Stomach (tissue), 9 donors: ENCODE results near the gene NTM. TPM values are rescaled to one million over a fixed set of nuclear protein-coding genes. Genes with fewer than 3 reads are reported as not detected.

ENCODE experiments used
- DNase-seq, 2 donors: peaks; one replicate each; pipeline versions ENCODE4 v3.0.0 to v3.0.0-alpha.2; 2013 to 2019
- H3K27ac ChIP-seq, 5 donors: fragments of 200-600 bp in 4 of 5; sonication (generic) in 4 of 5; one replicate each; pipeline ENCODE4 v1.5.1; 2013 to 2019; ENCODE audit warnings: mild to moderate bottlenecking in 1 of 5, moderate library complexity in 1 of 5
- H3K27me3 ChIP-seq, 3 donors: fragments of 200-600 bp; sonication (generic); one replicate each; pipeline ENCODE4 v1.5.1; 2017 to 2019; ENCODE audit warnings: mixed run types in 1 of 3
- H3K36me3 ChIP-seq, 4 donors: fragments of 200-600 bp; sonication (generic); 1 replicate in 3 of 4; 2 replicates in 1 of 4; pipeline ENCODE4 v1.5.1; 2016 to 2019
- H3K4me1 ChIP-seq, 4 donors: fragments of 200-600 bp; sonication (generic); one replicate each; pipeline ENCODE4 v1.5.1; 2016 to 2019
- H3K4me3 ChIP-seq, 4 donors: fragments of 200-600 bp; sonication (generic) in 3 of 4; one replicate each; pipeline ENCODE4 v1.5.1; 2016 to 2019; ENCODE audit warnings: mild to moderate bottlenecking in 1 of 4
- H3K9me3 ChIP-seq, 4 donors: fragments of 200-600 bp; sonication (generic); one replicate each; pipeline ENCODE4 v1.5.1; 2016 to 2019
- EP300 ChIP-seq: sonication (generic); formaldehyde crosslinking; IDR thresholded peaks from one replicate; pipeline ENCODE4 v1.6.1; 2017; ENCODE audit warnings: antibody characterized with exemption
- POLR2A ChIP-seq, 4 donors: fragments of 450-650 bp; IDR thresholded peaks; one replicate each; pipeline ENCODE4 v1.6.1; 2016; ENCODE audit warnings: antibody characterized with exemption in 4 of 4, control low read depth in 2 of 4, mild to moderate bottlenecking in 1 of 4, moderate library complexity in 1 of 4
- POLR2AphosphoS5 ChIP-seq, 3 donors: sonication (generic); formaldehyde crosslinking; IDR thresholded peaks; one replicate each; pipeline ENCODE4 v1.6.1; 2016; ENCODE audit warnings: antibody characterized with exemption in 3 of 3
- WGBS, 5 donors: extraction: QIAGEN DNeasy Blood & Tissue Kit in 3 of 5; methylation state at CpG; one replicate each; pipeline versions ENCODE4 v1.1.5 to v1.1.7; 2013 to 2018; 5-methylcytosine and 5-hydroxymethylcytosine counted together
- intact Hi-C: fragments of 100-400 bp; cut with DNase I; formaldehyde crosslinking; loops from one replicate; pipeline ENCODE4 v1.15.1; 2023; ENCODE audit warnings: low total_unique reads
- polyA plus RNA-seq, 3 donors: library from polyadenylated mRNA; stranded (reverse); fragments of 200-250 nt; gene quantifications; one replicate each; pipeline ENCODE4 v1.2.3, GENCODE V29; 2013
- total RNA-seq, 5 donors: library from RNA; depleted of rRNA; stranded (reverse); fragments of >200 nt; gene quantifications; one replicate each; pipeline versions ENCODE4 v1.1.0 to v1.2.3, GENCODE V29; 2014 to 2016
- TF ChIP-seq, protein P1 (sequence below), 7 experiments: fragments of 450-650 bp in 4 of 7; fragments of 200-600 bp in 3 of 7; sonication (generic) in 3 of 7; IDR thresholded peaks; one replicate each; pipeline ENCODE4 v1.5.1; 2016 to 2019; ENCODE audit warnings: antibody characterized with exemption in 7 of 7, control low read depth in 2 of 7, mild to moderate bottlenecking in 1 of 7
- donor health status: healthy with polysubstance abuse.
- donor health status: Bipolar disorder and iron deficiency.
- donor health status: healthy.

Gene NTM
- total and polyA plus RNA-seq, 8 donors, result 0.50 to 8.4 (median 1.3) TPM; not detected in 3

DNA sequence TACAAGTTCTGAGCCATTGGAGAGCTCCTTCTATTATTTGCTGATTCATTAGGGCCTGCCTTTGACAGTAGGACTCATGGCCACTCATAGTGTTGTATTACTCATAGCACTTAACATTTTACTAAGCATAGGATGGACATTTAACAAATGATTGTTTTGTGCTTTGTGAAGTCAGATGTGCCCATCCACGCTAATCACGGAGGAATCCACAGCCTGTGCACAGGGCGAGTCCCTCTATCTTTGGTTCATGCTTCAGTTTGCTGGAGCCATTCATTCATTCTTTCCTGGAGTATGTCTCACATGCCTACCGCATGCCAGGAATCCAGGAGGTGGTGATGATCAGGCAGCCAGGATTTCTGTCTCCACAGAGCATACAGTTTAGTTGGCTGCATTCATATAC is 254.1 kb downstream of the NTM start:
- Histone ChIP-seq H3K9me3 (no peaks in the 10 kb centered on the region), H3K36me3 (no peaks in the 10 kb centered on the region), H3K4me1 (no peaks in the 10 kb centered on the region), H3K4me3 (no peak overlapping the region), H3K27ac (no peak overlapping the region), H3K27me3 (peaks cover 0 to 7% (median 0%) of the 10 kb centered on the region in 3 donors)
- WGBS, 5 donors, result 84 to 91% (median 87%) methylated on average over 4 of the region's 4 CpGs
- DNase-seq, result no peak
- TF ChIP-seq POLR2AphosphoS5 (IDR thresholded peaks at IDR 0.05) (no peak), POLR2A (IDR thresholded peaks at IDR 0.05) (no peak), EP300 (no peak)
- TF ChIP-seq, protein P1, sequence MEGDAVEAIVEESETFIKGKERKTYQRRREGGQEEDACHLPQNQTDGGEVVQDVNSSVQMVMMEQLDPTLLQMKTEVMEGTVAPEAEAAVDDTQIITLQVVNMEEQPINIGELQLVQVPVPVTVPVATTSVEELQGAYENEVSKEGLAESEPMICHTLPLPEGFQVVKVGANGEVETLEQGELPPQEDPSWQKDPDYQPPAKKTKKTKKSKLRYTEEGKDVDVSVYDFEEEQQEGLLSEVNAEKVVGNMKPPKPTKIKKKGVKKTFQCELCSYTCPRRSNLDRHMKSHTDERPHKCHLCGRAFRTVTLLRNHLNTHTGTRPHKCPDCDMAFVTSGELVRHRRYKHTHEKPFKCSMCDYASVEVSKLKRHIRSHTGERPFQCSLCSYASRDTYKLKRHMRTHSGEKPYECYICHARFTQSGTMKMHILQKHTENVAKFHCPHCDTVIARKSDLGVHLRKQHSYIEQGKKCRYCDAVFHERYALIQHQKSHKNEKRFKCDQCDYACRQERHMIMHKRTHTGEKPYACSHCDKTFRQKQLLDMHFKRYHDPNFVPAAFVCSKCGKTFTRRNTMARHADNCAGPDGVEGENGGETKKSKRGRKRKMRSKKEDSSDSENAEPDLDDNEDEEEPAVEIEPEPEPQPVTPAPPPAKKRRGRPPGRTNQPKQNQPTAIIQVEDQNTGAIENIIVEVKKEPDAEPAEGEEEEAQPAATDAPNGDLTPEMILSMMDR (IDR thresholded peaks at IDR 0.05), result no peak
- intact Hi-C loops, result no loop called here

DNA sequence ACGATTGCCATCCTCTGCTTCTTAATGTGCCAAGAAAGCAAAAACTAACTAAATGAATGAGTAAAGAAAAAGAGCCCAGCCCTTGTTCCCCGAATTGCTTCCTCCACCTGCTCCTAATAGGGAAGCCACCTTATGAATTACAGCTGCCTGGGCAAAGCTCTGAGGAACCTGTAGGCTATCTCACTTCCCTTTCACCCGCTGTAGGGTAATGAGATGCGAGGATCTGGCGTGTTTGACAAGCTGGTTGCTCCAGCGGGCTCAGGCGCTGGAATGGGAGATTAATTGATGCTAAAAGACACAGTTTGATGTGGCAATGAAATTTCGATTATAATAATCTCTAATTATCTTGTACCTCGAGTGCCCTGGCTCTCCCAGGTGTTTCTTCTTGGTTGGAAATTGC is 256.4 kb downstream of the NTM start:
- TF ChIP-seq POLR2AphosphoS5 (IDR thresholded peaks at IDR 0.05) (no peak), POLR2A (IDR thresholded peaks at IDR 0.05) (no peak), EP300 (no peak)
- TF ChIP-seq, protein P1 (IDR thresholded peaks at IDR 0.05), result no peak
- WGBS, 5 donors, result 48 to 56% (median 52%) methylated on average over 9 of the region's 9 CpGs
- Histone ChIP-seq H3K27ac (no peak overlapping the region), H3K4me1 (no peaks in the 10 kb centered on the region), H3K27me3 (peaks cover 0 to 7% (median 0%) of the 10 kb centered on the region in 3 donors), H3K4me3 (no peak overlapping the region), H3K9me3 (no peaks in the 10 kb centered on the region), H3K36me3 (no peaks in the 10 kb centered on the region)
- DNase-seq, result no peak
- intact Hi-C loops, result no loop called here

DNA sequence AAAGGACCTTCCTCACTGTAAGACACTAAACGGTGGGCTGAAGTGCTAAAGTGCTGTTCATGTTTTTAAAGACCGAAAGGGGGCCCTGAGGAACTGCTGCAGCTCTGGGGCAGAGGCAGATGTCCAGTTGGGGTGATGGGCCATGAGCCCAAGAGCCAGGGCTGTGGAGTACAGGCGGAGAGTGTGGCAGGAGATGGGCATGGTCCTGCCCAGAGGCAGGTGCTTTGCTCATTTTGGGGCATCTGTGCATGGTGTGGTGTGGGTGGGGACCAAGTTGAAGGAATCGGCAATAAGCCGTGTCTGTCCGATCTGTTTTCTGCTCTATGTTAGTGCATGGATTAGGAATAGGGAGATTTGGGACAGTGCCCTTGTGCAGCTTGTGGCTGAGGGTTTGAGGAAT is 258.3 kb downstream of the NTM start:
- intact Hi-C loops, result no loop called here
- 81 to 88% (median 86%) methylated on average over 6 of the region's 6 CpGs for WGBS, 5 donors
- no peak overlapping the region for H3K27ac ChIP-seq
- no peak for TF ChIP-seq EP300
- TF ChIP-seq, protein P1 (IDR thresholded peaks at IDR 0.05), result no peak
- TF ChIP-seq POLR2A (IDR thresholded peaks at IDR 0.05), result no peak
- TF ChIP-seq POLR2AphosphoS5 (IDR thresholded peaks at IDR 0.05), result no peak
- H3K4me1 ChIP-seq, result no peaks in the 10 kb centered on the region
- no peak overlapping the region for H3K4me3 ChIP-seq
- no peaks in the 10 kb centered on the region for H3K9me3 ChIP-seq
- no peaks in the 10 kb centered on the region for H3K36me3 ChIP-seq
- DNase-seq, result no peak
- peaks cover 0 to 7% (median 0%) of the 10 kb centered on the region in 3 donors for H3K27me3 ChIP-seq

DNA sequence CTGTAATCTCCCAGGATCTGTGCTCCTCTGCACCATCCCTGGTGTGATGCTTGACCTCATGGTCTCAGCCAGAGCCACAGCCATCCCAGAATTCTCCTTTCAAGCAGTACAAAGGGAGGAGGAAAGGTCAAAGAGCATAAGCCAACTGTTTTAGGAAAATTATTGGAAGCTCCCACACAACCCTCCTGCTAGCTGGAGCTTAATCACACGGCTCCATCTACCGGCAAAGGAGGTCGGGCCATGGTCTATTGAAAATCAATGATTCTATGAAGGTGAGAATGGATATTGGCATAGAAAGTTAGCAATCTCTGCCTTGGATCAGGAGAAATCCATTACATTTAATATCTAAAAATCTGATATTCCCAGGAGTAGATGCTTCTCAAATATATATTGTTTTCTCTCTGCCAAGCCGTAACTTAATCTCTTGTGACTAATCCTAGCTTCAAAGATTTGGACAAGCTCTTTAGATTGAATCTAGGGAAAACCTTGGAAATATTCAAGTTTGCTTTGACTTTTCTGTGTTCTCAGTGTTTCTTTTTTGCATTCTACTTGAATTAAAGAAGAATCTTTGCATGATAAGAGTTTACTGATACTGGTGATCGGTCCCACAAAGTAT is 259.6 kb downstream of the NTM start:
- no peak overlapping the region for H3K4me3 ChIP-seq
- DNase-seq, result no peak
- H3K36me3 ChIP-seq, result no peaks in the 10 kb centered on the region
- no peaks in the 10 kb centered on the region for H3K9me3 ChIP-seq
- 66 to 79% (median 73%) methylated on average over 5 of the region's 5 CpGs for WGBS, 5 donors
- H3K27ac ChIP-seq, result no peak overlapping the region
- H3K27me3 ChIP-seq, result peaks cover 0 to 7% (median 0%) of the 10 kb centered on the region in 3 donors
- intact Hi-C loops, result no loop called here
- TF ChIP-seq, protein P1 (IDR thresholded peaks at IDR 0.05), result no peak
- no peaks in the 10 kb centered on the region for H3K4me1 ChIP-seq
